Bronchial epithelial cell (primary cell): ENCODE measurements around the gene ZBTB48. TPM values are rescaled to one million over a fixed set of nuclear protein-coding genes. Genes with fewer than 3 reads are reported as not detected.
"Not testable (repeated sequence)": the region's sequence is repeated elsewhere in the genome, so short reads cannot be mapped to it uniquely, and the experiment has no call there.

Experiments
- DNase-seq: peaks from one replicate; pipeline ENCODE4 v3.0.0-alpha.2; 2010; ENCODE audit warnings: low read depth
- FAIRE-seq: peaks from 2 replicates; lab custom pipeline; 2011; peaks lifted over from hg19 to GRCh38; lab: Jason Lieb, UNC
- H3K27me3 ChIP-seq: 2 replicates; pipeline ENCODE4 v1.5.1; 2011; ENCODE audit warnings: low read length; ENCODE audit not compliant: control insufficient read depth, insufficient read depth
- H3K36me3 ChIP-seq: 2 replicates; pipeline ENCODE4 v1.5.1; 2011; ENCODE audit warnings: low read length; ENCODE audit not compliant: control insufficient read depth, insufficient read depth
- H3K4me3 ChIP-seq: 2 replicates; pipeline ENCODE4 v1.5.1; 2011; ENCODE audit warnings: mild to moderate bottlenecking, low read depth, low read length, control low read depth
- CTCF ChIP-seq: IDR thresholded peaks from 2 replicates; pipeline ENCODE4 v1.5.1; 2011; ENCODE audit warnings: mild to moderate bottlenecking, moderate library complexity, low read length, control low read depth, inconsistent platforms; ENCODE audit not compliant: insufficient read depth, severe bottlenecking
- total RNA-seq: library from RNA; depleted of rRNA; stranded (reverse); fragments of >200 nt; gene quantifications from 2 replicates; pipeline ENCODE4 v1.2.1, GENCODE V29; 2014

Gene ZBTB48
- total RNA-seq, 1 donor from 2014 or later = 19.7 TPM

- peaks cover 57% of the 10 kb centered on the region for H3K36me3 ChIP-seq
- DNase-seq (no peak), FAIRE-seq (no peak)
- no peaks in the 10 kb centered on the region for H3K27me3 ChIP-seq
- H3K4me3 ChIP-seq = no peak overlapping the region
- no peak for TF ChIP-seq CTCF
Measured at GRCh38 chr1:6596351-6596750, 16.6 kb downstream of the ZBTB48 start.

- no peak for FAIRE-seq
- no peak for DNase-seq
- H3K27me3 ChIP-seq = no peaks in the 10 kb centered on the region
- no peak for TF ChIP-seq CTCF
- H3K36me3 ChIP-seq = peaks cover 54% of the 10 kb centered on the region
- H3K4me3 ChIP-seq = no peak overlapping the region
Measured at GRCh38 chr1:6596886-6597776, 17.3 kb downstream of the ZBTB48 start.

- Histone ChIP-seq H3K36me3 (peaks cover 52% of the 10 kb centered on the region), H3K4me3 (no peak overlapping the region), H3K27me3 (no peaks in the 10 kb centered on the region)
- FAIRE-seq (no peak), DNase-seq (no peak)
- no peak for TF ChIP-seq CTCF
Measured at GRCh38 chr1:6597777-6598131, 18.0 kb downstream of the ZBTB48 start.

GRCh38 chr1:6599141-6599975 is 19.6 kb downstream of the ZBTB48 start:
- Histone ChIP-seq H3K27me3 (no peaks in the 10 kb centered on the region), H3K4me3 (peak overlapping the region; percentile 99), H3K36me3 (peaks cover 42% of the 10 kb centered on the region)
- peak; percentile 86 for DNase-seq
- peak; percentile 18 for TF ChIP-seq CTCF
- no peak for FAIRE-seq

- not testable (repeated sequence) for DNase-seq, H3K27me3 ChIP-seq, FAIRE-seq
- H3K4me3 ChIP-seq = peak overlapping the region; percentile 99
- peaks cover 40% of the 10 kb centered on the region for H3K36me3 ChIP-seq
Measured at GRCh38 chr1:6599991-6600390, 20.2 kb downstream of the ZBTB48 start.

GRCh38 chr1:6600410-6601048 is 20.7 kb downstream of the ZBTB48 start:
- TF ChIP-seq CTCF = no peak
- FAIRE-seq = no peak
- Histone ChIP-seq H3K27me3 (no peaks in the 10 kb centered on the region), H3K4me3 (peak overlapping the region; percentile 99), H3K36me3 (peaks cover 35% of the 10 kb centered on the region)
- peak; percentile 22 for DNase-seq
